ENCODE data around the gene UBE2Q1. TPM values are rescaled to one million over a fixed set of nuclear protein-coding genes. Genes with fewer than 3 reads are reported as not detected.
"Not testable (repeated sequence)": the region's sequence is repeated elsewhere in the genome, so short reads cannot be mapped to it uniquely, and the experiment has no call there.

Gene UBE2Q1
- total RNA-seq, 1 donor from 2014 or later = 42.1 TPM

- no peak for DNase-seq (ENCODE audit: extremely low read depth, low read depth, low spot score)
These were observed 7.0 kb downstream of the UBE2Q1 start for GRCh38 chr1:154551474-154551873.

GRCh38 chr1:154550657-154551056 lies 7.8 kb downstream of the UBE2Q1 start:
- DNase-seq (ENCODE audit: extremely low read depth, low read depth, low spot score) = no peak

GRCh38 chr1:154550070-154550469 lies 8.4 kb downstream of the UBE2Q1 start:
- no peak for DNase-seq (ENCODE audit: extremely low read depth, low read depth, low spot score)

- no peak for DNase-seq (ENCODE audit: extremely low read depth, low read depth, low spot score)
These were observed 9.2 kb downstream of the UBE2Q1 start for GRCh38 chr1:154549202-154549770.

- DNase-seq (ENCODE audit: extremely low read depth, low read depth, low spot score) = no peak
These were observed 10.4 kb downstream of the UBE2Q1 start for GRCh38 chr1:154548028-154548427.

GRCh38 chr1:154547105-154547732 lies 11.2 kb downstream of the UBE2Q1 start:
- DNase-seq (ENCODE audit: extremely low read depth, low read depth, low spot score) = no peak

- no peak for DNase-seq (ENCODE audit: extremely low read depth, low read depth, low spot score)
These were observed 12.0 kb downstream of the UBE2Q1 start for GRCh38 chr1:154546264-154547063.

- DNase-seq (ENCODE audit: extremely low read depth, low read depth, low spot score) = no peak
These were observed 17.2 kb downstream of the UBE2Q1 start for GRCh38 chr1:154541231-154541630.

GRCh38 chr1:154539486-154540483 lies 18.7 kb downstream of the UBE2Q1 start:
- no peak for DNase-seq (ENCODE audit: extremely low read depth, low read depth, low spot score)

- no peak for DNase-seq (ENCODE audit: extremely low read depth, low read depth, low spot score)
These were observed 21.9 kb downstream of the UBE2Q1 start for GRCh38 chr1:154536570-154536969.

GRCh38 chr1:154533952-154534844 lies 24.3 kb downstream of the UBE2Q1 start:
- DNase-seq (ENCODE audit: extremely low read depth, low read depth, low spot score) = no peak

GRCh38 chr1:154531950-154532349 lies 26.5 kb downstream of the UBE2Q1 start:
- not testable (repeated sequence) for DNase-seq (ENCODE audit: extremely low read depth, low read depth, low spot score)

- no peak for DNase-seq (ENCODE audit: extremely low read depth, low read depth, low spot score)
These were observed 29.2 kb downstream of the UBE2Q1 start for GRCh38 chr1:154529308-154529707.

GRCh38 chr1:154527192-154527591 lies 31.3 kb downstream of the UBE2Q1 start:
- DNase-seq (ENCODE audit: extremely low read depth, low read depth, low spot score) = no peak

GRCh38 chr1:154524881-154525280 lies 33.6 kb downstream of the UBE2Q1 start:
- no peak for DNase-seq (ENCODE audit: extremely low read depth, low read depth, low spot score)

- DNase-seq (ENCODE audit: extremely low read depth, low read depth, low spot score) = no peak
These were observed 36.8 kb downstream of the UBE2Q1 start for GRCh38 chr1:154521695-154522094.

GRCh38 chr1:154520333-154520732 lies 38.1 kb downstream of the UBE2Q1 start:
- no peak for DNase-seq (ENCODE audit: extremely low read depth, low read depth, low spot score)

GRCh38 chr1:154519591-154519991 lies 38.9 kb downstream of the UBE2Q1 start:
- no peak for DNase-seq (ENCODE audit: extremely low read depth, low read depth, low spot score)

- DNase-seq (ENCODE audit: extremely low read depth, low read depth, low spot score) = no peak
These were observed 40.8 kb downstream of the UBE2Q1 start for GRCh38 chr1:154517661-154518060.

- DNase-seq (ENCODE audit: extremely low read depth, low read depth, low spot score) = no peak
These were observed 44.4 kb downstream of the UBE2Q1 start for GRCh38 chr1:154514066-154514553.
